ENCODE measurements around the gene RAB37.

Gene RAB37

GRCh38 chr17:74796866-74797265 lies 59.8 kb downstream of the RAB37 start:
- no peak for DNase-seq (ENCODE audit: low read depth in 2 of 2)
- no peak for TF ChIP-seq CTCF (IDR thresholded peaks at IDR 0.05; ENCODE audit: low read depth, low read length)
- no peak overlapping the region for H3K4me3 ChIP-seq (replicated peaks in 1 of 2; ENCODE audit: low read depth in 2 of 2, low read length in 2 of 2)
